ENCODE measurements around the gene SSB.
"Not testable (repeated sequence)": the region's sequence is repeated elsewhere in the genome, so short reads cannot be mapped to it uniquely, and the experiment has no call there.

Gene SSB

GRCh38 chr2:169798718-169799592, at the start of gene SSB:
TSS of gene SSB (plus strand) at chr2:169798871. CDS start at chr2:169800961, 2,090 bp downstream.
- peak; percentile 98 for DNase-seq (ENCODE audit: low spot score)

- DNase-seq (ENCODE audit: low spot score) = no peak
Observed at GRCh38 chr2:169752752-169753151, 45.9 kb upstream of the SSB start.

GRCh38 chr2:169755083-169755870, 43.4 kb upstream of the SSB start:
- no peak for DNase-seq (ENCODE audit: low spot score)

GRCh38 chr2:169756342-169756741, 42.3 kb upstream of the SSB start:
- no peak for DNase-seq (ENCODE audit: low spot score)

- DNase-seq (ENCODE audit: low spot score) = no peak
Observed at GRCh38 chr2:169757356-169757755, 41.3 kb upstream of the SSB start.

- no peak for DNase-seq (ENCODE audit: low spot score)
Observed at GRCh38 chr2:169757778-169758177, 40.9 kb upstream of the SSB start.

GRCh38 chr2:169759987-169760386, 38.7 kb upstream of the SSB start:
- DNase-seq (ENCODE audit: low spot score) = no peak

GRCh38 chr2:169760798-169761197, 37.9 kb upstream of the SSB start:
- not testable (repeated sequence) for DNase-seq (ENCODE audit: low spot score)

GRCh38 chr2:169761251-169761969, 37.3 kb upstream of the SSB start:
- no peak for DNase-seq (ENCODE audit: low spot score)

GRCh38 chr2:169761970-169762292, 36.7 kb upstream of the SSB start:
- no peak for DNase-seq (ENCODE audit: low spot score)

GRCh38 chr2:169765523-169765922, 33.1 kb upstream of the SSB start:
- DNase-seq (ENCODE audit: low spot score) = no peak

- DNase-seq (ENCODE audit: low spot score) = peak; percentile 74
Observed at GRCh38 chr2:169767243-169767888, 31.3 kb upstream of the SSB start.

- no peak for DNase-seq (ENCODE audit: low spot score)
Observed at GRCh38 chr2:169768262-169768995, 30.2 kb upstream of the SSB start.

GRCh38 chr2:169771021-169771420, 27.6 kb upstream of the SSB start:
- no peak for DNase-seq (ENCODE audit: low spot score)

GRCh38 chr2:169771612-169772011, 27.1 kb upstream of the SSB start:
- no peak for DNase-seq (ENCODE audit: low spot score)

- no peak for DNase-seq (ENCODE audit: low spot score)
Observed at GRCh38 chr2:169772651-169773050, 26.0 kb upstream of the SSB start.

GRCh38 chr2:169775354-169775753, 23.3 kb upstream of the SSB start:
- no peak for DNase-seq (ENCODE audit: low spot score)

- peak; percentile 28 for DNase-seq (ENCODE audit: low spot score)
Observed at GRCh38 chr2:169775765-169776164, 22.9 kb upstream of the SSB start.

- DNase-seq (ENCODE audit: low spot score) = no peak
Observed at GRCh38 chr2:169776252-169776761, 22.4 kb upstream of the SSB start.

- no peak for DNase-seq (ENCODE audit: low spot score)
Observed at GRCh38 chr2:169778446-169778845, 20.2 kb upstream of the SSB start.

Measured in AG08396 (cell line).